ENCODE measurements around the gene EGFL7. TPM values are rescaled to one million over a fixed set of nuclear protein-coding genes. Genes with fewer than 3 reads are reported as not detected.

Gene EGFL7
- polyA plus RNA-seq, 1 of the 3 experiments (the other 2 are of a cell fraction), result 43.0 TPM

GRCh38 chr9:136694872-136695247 is 32.1 kb downstream of the EGFL7 start:
- DNase-seq, result no peak
- Histone ChIP-seq H3K4me2 (no peak overlapping the region), H4K20me1 (ENCODE audit: insufficient read depth) (no peaks in the 10 kb centered on the region), H3F3A (replicated peaks; ENCODE audit: insufficient read depth) (no peaks in the 10 kb centered on the region), H3K27me3 (ENCODE audit: insufficient read depth) (no peaks in the 10 kb centered on the region; the same call in 1 of the 2 replicates), H3K79me2 (ENCODE audit: insufficient read depth) (no peaks in the 10 kb centered on the region), H3K9me3 (no peaks in the 10 kb centered on the region), H3K9me2 (no peaks in the 10 kb centered on the region), H2AFZ (ENCODE audit: low read depth) (no peak overlapping the region), H3K4me3 (ENCODE audit: low read depth in 2 of 2, low read length in 1 of 2) (no peak overlapping the region), H3K9ac (no peak overlapping the region), H3K4me1 (ENCODE audit: control insufficient read depth in 1 of 2, insufficient read depth in 2 of 2, low read depth in 1 of 2, low read length in 1 of 2) (peaks cover 0 to 27% of the 10 kb centered on the region in 2 experiments; a peak in 1 of 4 replicates), H3K36me3 (replicated peaks in 1 of 2; ENCODE audit: control insufficient read depth in 1 of 2, insufficient read depth in 2 of 2, low read length in 1 of 2) (no peaks in the 10 kb centered on the region), H3K27ac (ENCODE audit: low read depth in 2 of 2, low read length in 1 of 2) (no peak overlapping the region; a peak in 1 of 4 replicates)
- TF ChIP-seq USF2 (IDR thresholded peaks at IDR 0.05; ENCODE audit: borderline replicate concordance, low read depth, low read length) (no peak), NFIC (IDR thresholded peaks at IDR 0.05; ENCODE audit: borderline replicate concordance) (no peak), EP300 (IDR thresholded peaks at IDR 0.05; ENCODE audit: borderline replicate concordance in 1 of 2, low read depth in 1 of 2, low read length in 1 of 2) (no peak), JUND (IDR thresholded peaks at IDR 0.05) (no peak), YY1 (IDR thresholded peaks at IDR 0.05; ENCODE audit: low read depth) (no peak), EZH2phosphoT487 (IDR thresholded peaks at IDR 0.05; ENCODE audit: borderline replicate concordance, low read depth) (no peak), RFX5 (IDR thresholded peaks at IDR 0.05; ENCODE audit: low read length) (no peak), USF1 (IDR thresholded peaks at IDR 0.05; ENCODE audit: borderline replicate concordance, low read depth) (no peak), PBX3 (IDR thresholded peaks at IDR 0.05) (no peak), FOXJ3 (CRISPR knock-in tag; IDR thresholded peaks at IDR 0.05) (no peak), REST (IDR thresholded peaks at IDR 0.05; ENCODE audit: low read depth, low read length) (no peak), TEAD4 (IDR thresholded peaks at IDR 0.05; ENCODE audit: borderline replicate concordance, insufficient read depth) (no peak), GABPA (IDR thresholded peaks at IDR 0.05; ENCODE audit: low read depth) (no peak), SIN3A (IDR thresholded peaks at IDR 0.05; ENCODE audit: borderline replicate concordance, low read depth, low read length) (no peak), SMC3 (IDR thresholded peaks at IDR 0.05; ENCODE audit: low read depth, low read length) (no peak), RCOR1 (IDR thresholded peaks at IDR 0.05; ENCODE audit: low read length) (no peak), MAX (IDR thresholded peaks at IDR 0.05; ENCODE audit: low read depth) (no peak), RXRA (IDR thresholded peaks at IDR 0.05; ENCODE audit: borderline replicate concordance, low read depth) (no peak), ZBTB33 (IDR thresholded peaks at IDR 0.05; ENCODE audit: borderline replicate concordance, low read depth) (no peak), POLR2AphosphoS5 (IDR thresholded peaks at IDR 0.05; ENCODE audit: low read depth, low read length) (no peak)
- WGBS (ENCODE audit: low lambda C conversion rate), result 86% methylated on average over 11 of the region's 11 CpGs
- POLR2A ChIA-PET, result no interaction called here
- CTCF ChIA-PET, result interaction anchor here (0.8 to 4.2 kb wide), 7 partner anchors 8 to 210 kb away, joined by 3 to 18 read pairs (median 5); partner anchors contain the start of genes AGPAT2 and LCN8

Measured in SK-N-SH (cell line).